HG03159 (cell line): Measurements from ENCODE around the gene SPAG17.

Experiments
- ATAC-seq: cut with Tn5 transposase; IDR thresholded peaks from one replicate; pipeline ENCODE4 v1.9.1; 2021; ENCODE audit warnings: mild to moderate bottlenecking, moderate library complexity; ENCODE audit not compliant: unreplicated experiment

The SPAG17 gene

GRCh38 chr1:117919376-117919775 lies 265.7 kb downstream of the SPAG17 start:
- no peak for ATAC-seq

DNA sequence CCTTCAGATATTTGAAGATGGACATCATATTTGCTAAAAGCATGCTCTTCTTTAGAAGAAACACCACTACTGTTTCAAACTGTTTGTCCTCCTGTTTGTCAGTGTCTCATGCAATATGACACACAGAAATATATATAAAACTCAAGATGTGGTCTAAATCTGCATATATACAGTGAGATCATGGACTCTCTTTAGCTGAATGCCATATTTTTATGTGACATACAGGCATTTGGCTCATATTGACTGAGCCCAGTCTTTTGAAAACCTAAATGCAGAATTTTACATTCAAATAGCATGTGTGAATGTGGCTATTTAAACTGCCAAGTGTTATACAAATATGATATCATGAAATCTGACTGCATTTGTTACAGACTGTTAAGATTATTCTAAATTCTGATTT lies 274.0 kb downstream of the SPAG17 start:
- no peak for ATAC-seq

GRCh38 chr1:117905019-117905418 lies 280.0 kb downstream of the SPAG17 start:
- no peak for ATAC-seq

GRCh38 chr1:117904485-117904884 lies 280.5 kb downstream of the SPAG17 start:
- ATAC-seq = no peak
